Fibroblast of the aortic adventitia (primary cell): ENCODE measurements around the gene SLC6A3. TPM values are rescaled to one million over a fixed set of nuclear protein-coding genes. Genes with fewer than 3 reads are reported as not detected.

ENCODE experiments used
- DNase-seq: peaks from one replicate; pipeline ENCODE4 v3.0.0-alpha.2; 2010; ENCODE audit warnings: low read depth
- H3K4me3 ChIP-seq: 2 replicates; pipeline ENCODE4 v1.5.1; 2011; ENCODE audit warnings: low read depth, mild to moderate bottlenecking, control low read depth, low read length, moderate library complexity
- CTCF ChIP-seq: IDR thresholded peaks from 2 replicates; pipeline ENCODE4 v1.5.1; 2011; ENCODE audit warnings: mild to moderate bottlenecking, low read length, control low read depth, inconsistent platforms; ENCODE audit not compliant: insufficient read depth
- total RNA-seq: library from RNA; depleted of rRNA; stranded (reverse); fragments of >200 nt; gene quantifications from 2 replicates; pipeline ENCODE4 v1.2.3, GENCODE V29; 2012; ENCODE audit warnings: low replicate concordance

SLC6A3 gene
- total RNA-seq, 1 donor = not detected

DNA sequence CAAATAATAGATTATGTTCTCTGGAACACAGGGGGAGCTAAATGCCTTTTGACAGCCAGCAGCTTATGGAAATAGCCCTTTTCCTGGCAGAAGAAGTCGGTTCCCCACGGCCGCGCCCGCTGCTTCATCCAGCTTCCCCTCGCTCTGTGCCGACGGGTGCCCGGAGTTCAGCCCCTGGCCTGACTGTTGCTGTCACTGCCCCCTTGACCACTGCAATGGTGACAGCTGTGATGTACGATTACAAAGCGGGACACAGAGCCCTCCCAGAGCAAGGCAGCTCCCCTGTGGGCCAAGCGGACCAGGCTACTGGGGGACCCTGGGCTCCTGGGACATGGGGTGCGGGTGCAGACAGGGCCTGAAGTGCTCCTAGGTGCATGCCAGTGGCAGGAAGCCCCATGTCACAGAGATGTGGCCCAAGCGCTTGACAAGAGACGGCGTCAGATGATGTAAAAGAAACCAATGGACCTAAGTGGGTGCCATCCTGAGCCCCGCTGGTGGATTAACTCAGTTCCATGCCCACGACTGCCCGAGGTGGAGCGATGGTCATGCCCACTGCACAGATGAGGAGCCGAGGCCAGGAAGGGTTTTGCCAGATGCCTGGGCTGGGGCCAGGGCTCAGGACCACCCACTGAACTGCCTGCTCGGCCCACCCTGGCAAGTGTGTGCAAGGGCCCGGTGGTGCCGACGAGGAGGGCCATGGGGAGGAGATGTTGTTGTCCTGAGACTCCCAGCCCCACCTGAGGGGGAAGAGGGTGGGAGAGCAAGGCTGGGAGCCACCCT lies 87.1 kb downstream of the SLC6A3 start:
- no peak for TF ChIP-seq CTCF
- no peak for DNase-seq
- H3K4me3 ChIP-seq = no peak overlapping the region

DNA sequence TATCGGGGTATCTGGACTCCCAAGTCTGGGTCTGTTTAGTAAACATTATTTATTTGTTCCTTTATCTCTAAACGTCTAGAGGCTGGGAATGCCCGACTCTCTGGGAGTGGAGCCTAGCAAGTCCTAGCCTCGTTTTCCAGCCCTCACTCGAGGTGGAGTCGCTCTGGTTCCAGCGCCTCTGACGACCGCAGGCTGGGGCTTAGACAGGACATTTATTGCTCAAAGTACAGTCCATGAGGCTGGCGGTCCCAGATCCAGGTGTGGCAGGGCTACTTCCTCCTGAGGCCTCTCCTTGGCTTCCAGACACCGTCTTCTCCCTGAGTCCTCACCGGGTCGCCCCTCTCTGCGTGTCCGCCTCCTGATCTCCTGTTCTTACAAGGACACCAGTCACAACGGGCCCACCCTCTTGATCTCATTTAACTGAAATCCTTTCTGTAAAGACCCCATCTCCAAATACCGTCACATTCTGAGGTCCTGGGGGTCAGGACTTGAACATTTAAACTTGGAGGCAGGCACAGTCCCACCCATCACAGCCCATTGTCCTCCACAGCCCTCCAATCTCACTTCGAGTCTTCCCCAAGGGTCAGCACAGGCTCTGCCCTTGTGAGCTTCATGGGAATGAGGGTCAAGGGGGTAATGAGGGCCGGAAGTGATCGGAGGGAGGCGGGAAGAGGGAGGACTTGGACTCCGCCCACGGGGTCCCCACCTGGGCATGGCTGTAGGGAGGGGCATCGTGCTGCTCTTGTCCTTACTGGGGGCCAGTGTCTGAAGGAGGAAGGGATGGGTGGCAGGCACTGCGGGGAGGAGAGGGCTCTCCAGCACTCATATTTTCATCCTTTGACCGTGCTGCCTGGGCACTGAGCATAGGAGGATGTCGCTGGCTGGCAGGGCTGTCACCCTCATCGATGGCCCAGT lies 88.1 kb downstream of the SLC6A3 start:
- DNase-seq = no peak
- H3K4me3 ChIP-seq = no peak overlapping the region
- no peak for TF ChIP-seq CTCF

DNA sequence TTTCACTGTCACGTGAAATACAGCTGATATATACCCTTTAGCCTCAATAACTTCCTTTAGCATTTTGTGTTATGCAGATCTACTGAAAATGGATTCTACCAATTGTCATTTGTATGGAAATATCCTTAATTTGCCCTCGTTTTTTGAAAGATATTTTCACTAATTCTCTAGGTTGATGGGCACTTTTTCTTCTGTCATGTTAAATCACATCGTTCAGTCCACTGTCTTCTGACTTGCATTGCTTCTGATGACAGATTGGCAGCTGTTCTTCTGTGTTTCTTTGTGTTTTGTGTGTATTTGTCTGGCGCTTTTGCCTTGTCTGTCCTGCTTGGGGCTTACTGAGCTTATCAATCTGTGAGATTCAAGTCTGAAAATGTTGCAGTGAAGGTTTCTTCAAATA lies 90.7 kb downstream of the SLC6A3 start:
- no peak for DNase-seq
- TF ChIP-seq CTCF = no peak

GRCh38 chr5:1352231-1353219 lies 92.7 kb downstream of the SLC6A3 start:
- DNase-seq = no peak
- H3K4me3 ChIP-seq = no peak overlapping the region
- TF ChIP-seq CTCF = no peak

More for the DNA sequence above, 90.7 kb downstream of the SLC6A3 start:
- H3K4me3 ChIP-seq = no peak overlapping the region

DNA sequence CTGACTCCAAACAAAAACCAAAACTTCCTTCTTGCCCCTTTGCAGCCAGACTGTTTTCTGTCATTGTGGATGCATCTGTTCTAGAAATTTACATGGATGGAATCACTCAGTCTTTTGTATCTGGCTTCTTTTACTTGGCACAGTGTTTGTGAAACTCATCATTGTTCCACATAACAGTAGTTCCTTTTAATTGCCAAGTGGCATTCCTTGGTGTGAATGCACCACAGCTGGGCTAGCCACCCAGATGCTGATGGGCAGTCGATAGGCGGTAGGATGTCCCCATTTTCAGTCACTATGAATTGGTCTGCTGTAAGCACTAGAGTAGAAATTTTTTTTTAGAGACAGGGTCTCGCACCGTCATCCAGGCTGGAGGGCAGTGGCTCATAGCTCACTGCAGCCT lies 94.1 kb downstream of the SLC6A3 start:
- TF ChIP-seq CTCF = no peak
- DNase-seq = no peak
- no peak overlapping the region for H3K4me3 ChIP-seq

DNA sequence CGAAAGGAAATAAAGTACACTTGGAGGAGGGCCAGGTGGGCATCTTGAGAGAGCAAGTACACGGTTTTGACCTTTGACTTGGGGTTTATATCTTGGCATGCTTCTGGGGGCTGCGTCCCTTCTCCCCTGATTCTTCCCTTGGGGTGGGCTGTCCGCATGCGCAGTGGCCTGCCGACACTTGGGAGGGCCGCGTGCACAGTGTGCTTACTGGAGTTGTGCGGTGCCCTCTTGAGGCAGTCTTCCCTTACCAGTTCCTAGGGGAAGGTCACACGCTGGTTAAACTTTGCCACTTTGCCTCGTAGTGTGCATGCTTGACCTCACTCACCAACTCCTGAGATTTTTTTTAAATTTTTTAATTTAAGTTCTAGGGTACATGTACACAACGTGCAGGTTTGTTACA lies 96.0 kb downstream of the SLC6A3 start:
- no peak for TF ChIP-seq CTCF
- no peak for DNase-seq
- no peak overlapping the region for H3K4me3 ChIP-seq
